ENCODE data around the gene COMT. TPM values are rescaled to one million over a fixed set of nuclear protein-coding genes. Genes with fewer than 3 reads are reported as not detected.
A peak's percentile ranks its signal among the peaks of the same experiment; 100 is the strongest.

Gene COMT
- total and polyA plus RNA-seq, 9 of the 15 experiments (the other 6 are each of a cell fraction or from before 2014, with no cell fraction given), result 12.5 to 351 (median 155) TPM

DNA sequence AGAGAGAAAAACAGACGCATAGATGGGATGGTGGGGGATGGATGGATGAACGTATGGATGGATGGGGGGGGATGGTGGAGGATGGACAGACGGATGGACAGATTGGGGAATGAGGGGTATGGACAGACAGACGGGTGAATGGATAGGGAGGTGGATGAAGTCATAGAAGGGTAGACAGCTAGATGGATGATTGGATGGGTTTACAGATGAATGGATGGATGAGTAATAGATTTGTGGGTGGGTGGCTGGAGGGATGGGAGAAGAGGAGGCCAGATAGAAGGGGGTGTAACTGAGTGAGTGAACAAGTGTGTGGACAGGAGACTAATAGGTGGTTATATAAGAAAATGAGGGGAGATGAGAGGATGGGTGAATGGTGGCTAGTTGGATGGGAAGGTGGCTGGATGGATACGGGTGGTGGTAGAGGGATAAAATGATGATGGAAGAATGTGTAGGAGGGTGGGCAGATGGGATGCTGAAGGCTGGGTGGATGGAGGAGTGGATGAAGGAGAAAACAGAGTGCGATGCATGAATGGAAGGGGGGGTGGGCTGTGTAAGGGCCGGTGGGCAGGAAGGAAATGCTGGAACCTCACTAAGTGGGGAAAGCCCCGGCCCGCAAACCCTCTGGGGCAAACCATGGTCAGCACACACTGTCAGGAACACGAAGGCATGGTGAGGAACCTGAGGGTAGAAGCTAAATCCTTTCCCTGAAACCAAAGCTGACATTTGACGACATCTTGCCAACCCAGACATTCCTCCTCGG, 53.5 kb downstream of the COMT start (continued):
- TF ChIP-seq, protein P1, sequence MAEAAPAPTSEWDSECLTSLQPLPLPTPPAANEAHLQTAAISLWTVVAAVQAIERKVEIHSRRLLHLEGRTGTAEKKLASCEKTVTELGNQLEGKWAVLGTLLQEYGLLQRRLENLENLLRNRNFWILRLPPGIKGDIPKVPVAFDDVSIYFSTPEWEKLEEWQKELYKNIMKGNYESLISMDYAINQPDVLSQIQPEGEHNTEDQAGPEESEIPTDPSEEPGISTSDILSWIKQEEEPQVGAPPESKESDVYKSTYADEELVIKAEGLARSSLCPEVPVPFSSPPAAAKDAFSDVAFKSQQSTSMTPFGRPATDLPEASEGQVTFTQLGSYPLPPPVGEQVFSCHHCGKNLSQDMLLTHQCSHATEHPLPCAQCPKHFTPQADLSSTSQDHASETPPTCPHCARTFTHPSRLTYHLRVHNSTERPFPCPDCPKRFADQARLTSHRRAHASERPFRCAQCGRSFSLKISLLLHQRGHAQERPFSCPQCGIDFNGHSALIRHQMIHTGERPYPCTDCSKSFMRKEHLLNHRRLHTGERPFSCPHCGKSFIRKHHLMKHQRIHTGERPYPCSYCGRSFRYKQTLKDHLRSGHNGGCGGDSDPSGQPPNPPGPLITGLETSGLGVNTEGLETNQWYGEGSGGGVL (CRISPR knock-in tag; IDR thresholded peaks at IDR 0.05), result no peak
- TF ChIP-seq THRAP3 (IDR thresholded peaks at IDR 0.05; ENCODE audit: borderline replicate concordance), result no peak
- TF ChIP-seq, protein P2, sequence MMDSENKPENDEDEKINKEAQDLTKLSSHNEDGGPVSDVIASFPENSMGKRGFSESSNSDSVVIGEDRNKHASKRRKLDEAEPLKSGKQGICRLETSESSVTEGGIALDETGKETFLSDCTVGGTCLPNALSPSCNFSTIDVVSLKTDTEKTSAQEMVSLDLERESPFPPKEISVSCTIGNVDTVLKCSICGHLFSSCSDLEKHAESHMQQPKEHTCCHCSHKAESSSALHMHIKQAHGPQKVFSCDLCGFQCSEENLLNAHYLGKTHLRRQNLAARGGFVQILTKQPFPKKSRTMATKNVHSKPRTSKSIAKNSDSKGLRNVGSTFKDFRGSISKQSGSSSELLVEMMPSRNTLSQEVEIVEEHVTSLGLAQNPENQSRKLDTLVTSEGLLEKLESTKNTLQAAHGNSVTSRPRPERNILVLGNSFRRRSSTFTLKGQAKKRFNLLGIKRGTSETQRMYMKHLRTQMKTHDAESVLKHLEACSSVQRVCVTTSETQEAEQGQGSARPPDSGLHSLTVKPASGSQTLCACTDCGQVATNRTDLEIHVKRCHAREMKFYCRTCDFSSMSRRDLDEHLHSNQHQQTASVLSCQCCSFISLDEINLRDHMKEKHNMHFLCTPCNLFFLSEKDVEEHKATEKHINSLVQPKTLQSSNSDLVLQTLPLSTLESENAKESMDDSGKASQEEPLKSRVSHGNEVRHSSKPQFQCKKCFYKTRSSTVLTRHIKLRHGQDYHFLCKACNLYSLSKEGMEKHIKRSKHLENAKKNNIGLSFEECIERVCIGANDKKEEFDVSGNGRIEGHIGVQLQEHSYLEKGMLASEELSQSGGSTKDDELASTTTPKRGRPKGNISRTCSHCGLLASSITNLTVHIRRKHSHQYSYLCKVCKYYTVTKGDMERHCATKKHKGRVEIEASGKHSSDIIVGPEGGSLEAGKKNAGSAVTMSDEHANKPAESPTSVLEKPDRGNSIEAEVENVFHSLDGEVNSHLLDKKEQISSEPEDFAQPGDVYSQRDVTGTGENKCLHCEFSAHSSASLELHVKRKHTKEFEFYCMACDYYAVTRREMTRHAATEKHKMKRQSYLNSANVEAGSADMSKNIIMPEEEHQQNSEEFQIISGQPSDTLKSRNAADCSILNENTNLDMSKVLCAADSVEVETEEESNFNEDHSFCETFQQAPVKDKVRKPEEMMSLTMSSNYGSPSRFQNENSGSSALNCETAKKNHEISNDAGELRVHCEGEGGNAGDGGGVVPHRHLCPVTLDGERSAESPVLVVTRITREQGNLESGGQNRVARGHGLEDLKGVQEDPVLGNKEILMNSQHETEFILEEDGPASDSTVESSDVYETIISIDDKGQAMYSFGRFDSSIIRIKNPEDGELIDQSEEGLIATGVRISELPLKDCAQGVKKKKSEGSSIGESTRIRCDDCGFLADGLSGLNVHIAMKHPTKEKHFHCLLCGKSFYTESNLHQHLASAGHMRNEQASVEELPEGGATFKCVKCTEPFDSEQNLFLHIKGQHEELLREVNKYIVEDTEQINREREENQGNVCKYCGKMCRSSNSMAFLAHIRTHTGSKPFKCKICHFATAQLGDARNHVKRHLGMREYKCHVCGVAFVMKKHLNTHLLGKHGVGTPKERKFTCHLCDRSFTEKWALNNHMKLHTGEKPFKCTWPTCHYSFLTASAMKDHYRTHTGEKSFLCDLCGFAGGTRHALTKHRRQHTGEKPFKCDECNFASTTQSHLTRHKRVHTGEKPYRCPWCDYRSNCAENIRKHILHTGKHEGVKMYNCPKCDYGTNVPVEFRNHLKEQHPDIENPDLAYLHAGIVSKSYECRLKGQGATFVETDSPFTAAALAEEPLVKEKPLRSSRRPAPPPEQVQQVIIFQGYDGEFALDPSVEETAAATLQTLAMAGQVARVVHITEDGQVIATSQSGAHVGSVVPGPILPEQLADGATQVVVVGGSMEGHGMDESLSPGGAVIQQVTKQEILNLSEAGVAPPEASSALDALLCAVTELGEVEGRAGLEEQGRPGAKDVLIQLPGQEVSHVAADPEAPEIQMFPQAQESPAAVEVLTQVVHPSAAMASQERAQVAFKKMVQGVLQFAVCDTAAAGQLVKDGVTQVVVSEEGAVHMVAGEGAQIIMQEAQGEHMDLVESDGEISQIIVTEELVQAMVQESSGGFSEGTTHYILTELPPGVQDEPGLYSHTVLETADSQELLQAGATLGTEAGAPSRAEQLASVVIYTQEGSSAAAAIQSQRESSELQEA (IDR thresholded peaks at IDR 0.05; ENCODE audit: low read depth), result peak; percentile 31; the same call in 1 of the 2 replicates
- no peak for TF ChIP-seq SMAD2 (IDR thresholded peaks at IDR 0.05; ENCODE audit: low read depth, low read length)
- TF ChIP-seq TRIM24 (IDR thresholded peaks at IDR 0.05), result peak in 1 of 2 experiments; percentile 58; a peak in 1 of 4 replicates
- TF ChIP-seq FOXM1 (IDR thresholded peaks at IDR 0.05; ENCODE audit: low read depth), result no peak
- no peak for TF ChIP-seq FOXM1 (CRISPR knock-in tag; IDR thresholded peaks at IDR 0.05; ENCODE audit: low read depth)
- no peak for TF ChIP-seq SREBF2 (CRISPR knock-in tag; IDR thresholded peaks at IDR 0.05)
- TF ChIP-seq STAG1 (CRISPR knock-in tag; IDR thresholded peaks at IDR 0.05; ENCODE audit: borderline replicate concordance), result no peak
- no peak for TF ChIP-seq SMARCA4 (IDR thresholded peaks at IDR 0.05)
- TF ChIP-seq NRF1 (conservative IDR thresholded peaks at IDR 0.05 in 1 of 2, IDR thresholded peaks at IDR 0.05 in 1 of 2), result no peak
- peak; percentile 69 for TF ChIP-seq PHF21A (IDR thresholded peaks at IDR 0.05; ENCODE audit: borderline replicate concordance, low read depth)
- TF ChIP-seq PHTF2 (CRISPR knock-in tag; IDR thresholded peaks at IDR 0.05), result no peak
- no peak for TF ChIP-seq DMBX1 (CRISPR knock-in tag; IDR thresholded peaks at IDR 0.05; ENCODE audit: borderline replicate concordance)
- no peak for TF ChIP-seq ZNF324 (CRISPR knock-in tag; IDR thresholded peaks at IDR 0.05)
- no peak for TF ChIP-seq ZNF23 (CRISPR knock-in tag; IDR thresholded peaks at IDR 0.05)
- TF ChIP-seq NR2F6 (CRISPR knock-in tag; IDR thresholded peaks at IDR 0.05), result no peak
- no peak for TF ChIP-seq TBP (optimal IDR thresholded peaks at IDR 0.05; ENCODE audit: low read depth, low read length)
- TF ChIP-seq MYC (IDR thresholded peaks at IDR 0.05; ENCODE audit: low read depth, low read length), result no peak
- no peak for TF ChIP-seq MYC (CRISPR knock-in tag; IDR thresholded peaks at IDR 0.05; ENCODE audit: borderline replicate concordance, low read depth)
